Osteoblast (primary cell): ENCODE results near the gene ELP1. TPM values are rescaled to one million over a fixed set of nuclear protein-coding genes. Genes with fewer than 3 reads are reported as not detected.
A peak's percentile ranks its signal among the peaks of the same experiment; 100 is the strongest.

Source experiments
- DNase-seq: peaks from one replicate; pipeline ENCODE4 v3.0.0; 2011; ENCODE audit warnings: low spot score, mixed read lengths; ENCODE audit not compliant: insufficient read length; ENCODE audit errors: missing footprints
- H2AFZ ChIP-seq: 2 replicates; pipeline ENCODE4 v1.6.0; 2011; ENCODE audit warnings: mild to moderate bottlenecking, low read length
- H3K27ac ChIP-seq: 2 replicates; pipeline ENCODE4 v1.5.1; 2011; ENCODE audit warnings: mild to moderate bottlenecking, low read depth, low read length, moderate library complexity
- H3K27me3 ChIP-seq: 2 replicates; pipeline ENCODE4 v1.6.0; 2012; ENCODE audit warnings: mild to moderate bottlenecking, control low read depth, inconsistent platforms, low read length, moderate library complexity; ENCODE audit not compliant: insufficient read depth
- H3K36me3 ChIP-seq: 2 replicates; pipeline ENCODE4 v1.5.1; 2011; ENCODE audit warnings: mild to moderate bottlenecking, low read length, control low read depth, moderate library complexity; ENCODE audit not compliant: insufficient read depth
- H3K4me1 ChIP-seq: 2 replicates; pipeline ENCODE4 v1.5.1; 2011; ENCODE audit warnings: mild to moderate bottlenecking, low read length, control low read depth, moderate library complexity; ENCODE audit not compliant: insufficient read depth
- H3K4me2 ChIP-seq: 2 replicates; pipeline ENCODE4 v1.6.0; 2011; ENCODE audit warnings: mild to moderate bottlenecking, low read length; ENCODE audit not compliant: insufficient read depth
- H3K4me3 ChIP-seq: fragments of 200-600 bp; sonication (generic); 3 replicates; pipeline ENCODE4 v1.5.1; 2012; ENCODE audit warnings: mild to moderate bottlenecking, low read length, inconsistent platforms; ENCODE audit not compliant: insufficient read depth
- H3K79me2 ChIP-seq: 2 replicates; pipeline ENCODE4 v1.6.0; 2012; ENCODE audit warnings: mild to moderate bottlenecking, low read length, control low read depth, inconsistent platforms; ENCODE audit not compliant: insufficient read depth
- H3K9me3 ChIP-seq: 2 replicates; pipeline ENCODE4 v1.5.1; 2011; ENCODE audit warnings: low read depth, low read length, control low read depth
- H4K20me1 ChIP-seq: 2 replicates; pipeline ENCODE4 v1.6.0; 2012; ENCODE audit warnings: mild to moderate bottlenecking, low read length, control low read depth; ENCODE audit not compliant: insufficient read depth
- total RNA-seq: library from RNA; depleted of rRNA; stranded (reverse); fragments of >200 nt; gene quantifications from 2 replicates; pipeline ENCODE4 v1.2.3, GENCODE V29; 2012
- TF ChIP-seq, protein P1 (sequence below): IDR thresholded peaks from 2 replicates; pipeline ENCODE4 v1.5.1; 2011; ENCODE audit warnings: mild to moderate bottlenecking, low read depth, low read length, moderate library complexity; ENCODE audit errors: extremely low read depth

The ELP1 gene
- total RNA-seq, 1 donor, result 24.2 TPM

DNA sequence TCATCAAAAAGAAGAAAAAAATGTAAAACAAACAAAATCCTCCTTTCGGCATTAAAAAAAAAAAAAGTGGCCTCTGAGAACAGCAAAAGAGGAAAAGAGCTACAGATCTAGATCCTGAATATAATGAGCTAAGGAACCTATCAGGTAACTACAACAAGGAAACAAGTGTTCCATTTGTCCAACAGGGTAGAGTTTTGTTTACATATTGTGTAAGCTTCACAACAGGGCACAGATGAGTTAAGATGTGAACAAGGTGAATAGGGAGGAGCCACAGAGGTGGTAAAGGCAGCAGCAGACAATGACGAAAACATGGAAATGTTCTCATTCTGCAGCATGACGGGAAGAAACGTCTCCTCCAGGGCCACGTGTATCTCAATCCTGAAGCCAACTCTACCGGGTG, 14.4 kb downstream of the ELP1 start:
- Histone ChIP-seq H4K20me1 (no peaks in the 10 kb centered on the region), H3K27me3 (no peaks in the 10 kb centered on the region), H3K4me1 (no peaks in the 10 kb centered on the region), H3K36me3 (peaks cover 60% of the 10 kb centered on the region), H3K9me3 (no peaks in the 10 kb centered on the region), H3K4me3 (no peak overlapping the region), H3K4me2 (no peak overlapping the region), H2AFZ (no peak overlapping the region), H3K27ac (no peak overlapping the region), H3K79me2 (no peaks in the 10 kb centered on the region)
- TF ChIP-seq, protein P1, sequence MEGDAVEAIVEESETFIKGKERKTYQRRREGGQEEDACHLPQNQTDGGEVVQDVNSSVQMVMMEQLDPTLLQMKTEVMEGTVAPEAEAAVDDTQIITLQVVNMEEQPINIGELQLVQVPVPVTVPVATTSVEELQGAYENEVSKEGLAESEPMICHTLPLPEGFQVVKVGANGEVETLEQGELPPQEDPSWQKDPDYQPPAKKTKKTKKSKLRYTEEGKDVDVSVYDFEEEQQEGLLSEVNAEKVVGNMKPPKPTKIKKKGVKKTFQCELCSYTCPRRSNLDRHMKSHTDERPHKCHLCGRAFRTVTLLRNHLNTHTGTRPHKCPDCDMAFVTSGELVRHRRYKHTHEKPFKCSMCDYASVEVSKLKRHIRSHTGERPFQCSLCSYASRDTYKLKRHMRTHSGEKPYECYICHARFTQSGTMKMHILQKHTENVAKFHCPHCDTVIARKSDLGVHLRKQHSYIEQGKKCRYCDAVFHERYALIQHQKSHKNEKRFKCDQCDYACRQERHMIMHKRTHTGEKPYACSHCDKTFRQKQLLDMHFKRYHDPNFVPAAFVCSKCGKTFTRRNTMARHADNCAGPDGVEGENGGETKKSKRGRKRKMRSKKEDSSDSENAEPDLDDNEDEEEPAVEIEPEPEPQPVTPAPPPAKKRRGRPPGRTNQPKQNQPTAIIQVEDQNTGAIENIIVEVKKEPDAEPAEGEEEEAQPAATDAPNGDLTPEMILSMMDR, result no peak
- DNase-seq, result peak; percentile 5

DNA sequence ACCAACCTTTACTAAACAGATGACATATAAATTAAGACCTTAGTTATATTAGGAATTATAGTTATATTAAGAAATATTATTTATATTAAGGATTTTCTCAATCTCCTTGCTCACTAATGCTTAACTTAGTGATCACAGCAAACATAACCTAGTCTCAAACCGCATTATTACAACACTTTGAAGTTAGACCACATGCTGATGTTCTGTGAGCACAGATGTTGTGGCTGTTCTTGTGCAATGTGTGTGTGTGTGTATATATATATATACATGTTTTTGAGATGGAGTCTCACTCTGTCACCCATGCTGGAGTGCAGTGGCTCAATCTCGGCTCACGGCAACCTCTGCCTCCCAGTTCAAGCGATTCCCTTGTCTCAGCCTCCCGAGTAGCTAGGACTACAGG, 20.5 kb downstream of the ELP1 start:
- TF ChIP-seq, protein P1, result no peak
- Histone ChIP-seq H2AFZ (no peak overlapping the region), H3K27me3 (no peaks in the 10 kb centered on the region), H3K36me3 (peaks cover 47% of the 10 kb centered on the region), H3K27ac (no peak overlapping the region), H3K4me3 (no peak overlapping the region), H3K4me2 (no peak overlapping the region), H3K9me3 (no peaks in the 10 kb centered on the region), H3K4me1 (no peaks in the 10 kb centered on the region), H3K79me2 (no peaks in the 10 kb centered on the region), H4K20me1 (no peaks in the 10 kb centered on the region)
- DNase-seq, result peak; percentile 21

DNA sequence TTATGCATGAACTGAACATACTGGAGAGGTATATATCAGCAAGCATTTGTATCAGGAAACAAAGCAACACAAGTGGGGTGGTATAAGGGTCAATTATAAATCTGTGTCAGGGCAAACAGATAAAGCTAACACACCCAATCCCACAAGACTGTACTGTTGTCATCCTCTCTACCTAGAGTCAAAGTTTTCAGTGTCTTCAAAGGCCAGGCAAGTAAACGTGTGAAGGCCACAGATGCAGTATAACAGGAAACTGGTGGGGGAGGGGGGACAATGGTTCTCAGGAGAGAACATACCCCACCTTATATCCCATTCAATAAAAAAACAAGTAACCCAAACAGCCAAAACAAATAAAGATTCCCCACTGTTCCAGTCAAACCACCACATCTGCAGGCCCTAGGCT, 22.1 kb downstream of the ELP1 start:
- no peak overlapping the region for H3K4me2 ChIP-seq
- H3K27me3 ChIP-seq, result no peaks in the 10 kb centered on the region
- peaks cover 58% of the 10 kb centered on the region for H3K36me3 ChIP-seq
- no peak overlapping the region for H3K4me3 ChIP-seq
- no peak overlapping the region for H3K27ac ChIP-seq
- H4K20me1 ChIP-seq, result no peaks in the 10 kb centered on the region
- no peaks in the 10 kb centered on the region for H3K9me3 ChIP-seq
- TF ChIP-seq, protein P1, result no peak
- H2AFZ ChIP-seq, result no peak overlapping the region
- DNase-seq, result no peak
- H3K4me1 ChIP-seq, result no peaks in the 10 kb centered on the region
- H3K79me2 ChIP-seq, result no peaks in the 10 kb centered on the region

DNA sequence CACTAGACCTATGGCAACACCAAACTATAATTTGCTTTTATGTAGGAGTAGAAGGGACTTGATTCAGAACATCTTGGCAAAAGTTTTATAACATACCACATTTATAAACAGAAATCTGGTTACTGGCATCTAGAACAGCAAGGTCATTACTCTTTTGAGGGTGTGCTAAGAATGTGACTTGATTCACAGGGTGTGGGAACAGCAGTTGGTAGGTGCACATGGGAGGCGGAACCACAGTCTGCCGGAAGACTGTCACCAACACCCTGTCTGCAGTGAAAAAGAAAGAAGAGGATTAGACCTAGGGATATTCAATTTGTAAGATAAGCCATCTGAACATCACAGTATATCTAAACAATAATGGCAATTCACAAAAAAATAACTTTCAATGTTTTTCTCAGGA, 23.0 kb downstream of the ELP1 start:
- no peaks in the 10 kb centered on the region for H3K9me3 ChIP-seq
- H2AFZ ChIP-seq, result no peak overlapping the region
- no peak overlapping the region for H3K4me3 ChIP-seq
- H3K27ac ChIP-seq, result no peak overlapping the region
- no peak overlapping the region for H3K4me2 ChIP-seq
- no peaks in the 10 kb centered on the region for H3K79me2 ChIP-seq
- no peaks in the 10 kb centered on the region for H3K4me1 ChIP-seq
- H3K36me3 ChIP-seq, result peaks cover 63% of the 10 kb centered on the region
- DNase-seq, result no peak
- H3K27me3 ChIP-seq, result no peaks in the 10 kb centered on the region
- no peaks in the 10 kb centered on the region for H4K20me1 ChIP-seq
- TF ChIP-seq, protein P1, result no peak
